ENCODE measurements around the gene TTC21A. TPM values are rescaled to one million over a fixed set of nuclear protein-coding genes. Genes with fewer than 3 reads are reported as not detected.

The TTC21A gene
- polyA plus RNA-seq, 6 donors from 2014 or later, result 3.8 to 14.8 (median 11.2) TPM

DNA sequence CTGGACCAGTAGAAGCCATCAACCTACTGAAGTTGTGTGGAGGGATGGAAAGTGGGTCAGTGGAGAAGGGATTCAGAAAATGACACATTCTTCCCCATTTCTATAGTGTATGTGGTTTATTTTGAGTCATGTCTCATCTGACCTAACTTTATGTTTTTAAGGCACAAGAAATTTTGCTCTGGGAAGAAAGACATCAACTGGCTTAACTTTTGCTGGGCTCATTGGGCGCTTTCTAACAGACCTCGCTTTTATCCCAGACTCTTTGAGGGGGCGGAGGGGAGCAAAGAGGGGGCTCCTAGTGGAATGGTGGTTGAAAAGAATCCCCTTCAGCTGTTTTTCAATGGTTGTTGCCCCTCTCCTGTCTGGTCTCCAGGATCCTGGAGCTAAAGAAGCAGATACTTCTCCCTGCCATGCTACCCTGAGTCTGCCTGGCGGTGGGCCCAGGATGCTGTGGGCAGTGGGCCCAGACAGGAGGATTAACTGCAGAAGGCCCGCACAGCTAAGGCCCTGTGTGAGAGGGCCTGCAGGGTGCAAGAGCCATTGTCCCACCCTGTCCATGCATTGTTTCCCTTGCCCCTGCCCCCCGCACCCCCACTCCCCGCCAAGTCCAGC, 31.4 kb downstream of the TTC21A start:
- peaks cover 24 to 35% (median 33%) of the 10 kb centered on the region in 3 donors for H3K4me1 Mint-ChIP-seq
- no peaks in the 10 kb centered on the region for H3K27me3 Mint-ChIP-seq
- no peak for ATAC-seq (ENCODE audit: low read depth in 2 of 2)
- no peaks in the 10 kb centered on the region for H3K9me3 Mint-ChIP-seq
- H3K36me3 Mint-ChIP-seq, result peaks cover 0 to 5% of the 10 kb centered on the region in 2 donors
- H3K27ac Mint-ChIP-seq, result peak overlapping the region in 4 of 6 donors; percentile 79 to 88 (median 86)
- no peak for DNase-seq
- no peak overlapping the region for H3K4me3 Mint-ChIP-seq

DNA sequence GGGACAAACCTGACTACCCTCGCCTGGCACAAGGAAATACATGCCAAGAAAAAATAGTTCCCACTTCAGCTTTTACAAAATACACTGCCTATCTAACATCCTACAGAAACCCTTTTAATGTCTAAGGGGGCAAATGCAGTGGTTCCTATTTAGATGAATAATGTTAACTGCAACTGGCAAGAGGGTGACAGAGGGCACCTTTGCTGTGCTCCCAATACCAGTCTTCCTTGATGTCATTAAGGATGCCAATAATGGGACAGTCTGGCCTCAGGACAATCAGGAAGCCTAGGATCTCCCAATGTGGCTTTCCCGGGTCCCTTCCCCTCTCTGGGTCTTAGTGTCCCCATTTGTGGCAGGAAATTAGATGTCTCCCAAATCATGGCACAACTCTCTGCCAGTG, 32.0 kb downstream of the TTC21A start:
- peak overlapping the region in 1 of 8 donors; percentile 70 for H3K4me3 Mint-ChIP-seq
- DNase-seq (no peak), ATAC-seq (ENCODE audit: low read depth in 2 of 2) (no peak)
- no peaks in the 10 kb centered on the region for H3K9me3 Mint-ChIP-seq
- H3K27ac Mint-ChIP-seq, result peak overlapping the region in 3 of 6 donors; percentile 66 to 88 (median 83)
- H3K36me3 Mint-ChIP-seq, result peaks cover 3 to 5% of the 10 kb centered on the region in 2 donors
- no peaks in the 10 kb centered on the region for H3K27me3 Mint-ChIP-seq
- H3K4me1 Mint-ChIP-seq, result peaks cover 25 to 38% (median 36%) of the 10 kb centered on the region in 3 donors

DNA sequence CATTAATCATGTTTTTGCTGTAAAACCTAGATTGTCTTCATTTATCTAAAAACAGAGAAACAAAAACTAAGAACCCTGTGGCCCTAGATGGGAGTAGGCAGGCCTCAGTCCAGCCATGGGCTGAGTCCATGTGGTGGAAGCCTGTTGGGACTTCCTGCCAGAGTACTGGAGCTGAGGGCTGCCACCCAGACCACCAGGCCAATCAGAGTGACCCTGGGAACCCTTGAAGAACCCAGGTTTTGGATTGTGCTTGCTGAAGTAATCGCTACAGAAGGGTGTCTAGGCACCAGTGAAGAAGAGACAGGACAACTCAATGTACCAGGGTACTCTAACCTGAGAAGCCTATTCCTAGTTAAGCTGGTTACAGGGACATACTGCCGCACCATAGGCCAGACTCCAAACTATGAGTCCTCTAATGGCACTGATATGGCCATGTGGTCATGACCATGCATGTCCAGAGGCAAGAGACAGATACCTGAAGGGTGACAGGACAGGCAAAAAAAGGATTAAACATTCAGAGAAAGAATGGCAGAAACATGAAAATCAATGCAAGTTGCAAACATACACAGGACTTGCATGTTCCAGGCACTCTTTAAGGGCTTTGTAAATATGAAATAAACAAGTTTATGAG, 33.0 kb downstream of the TTC21A start:
- Mint-ChIP-seq H3K4me1 (peaks cover 30 to 42% (median 38%) of the 10 kb centered on the region in 3 donors), H3K27ac (peak overlapping the region; percentile 16 to 88 (median 87)), H3K4me3 (peak overlapping the region in 4 of 8 donors; percentile 29 to 60 (median 42)), H3K9me3 (peaks cover 0 to 2% (median 0%) of the 10 kb centered on the region in 7 donors), H3K27me3 (no peaks in the 10 kb centered on the region), H3K36me3 (peaks cover 9% of the 10 kb centered on the region in 2 donors)
- ATAC-seq (ENCODE audit: low read depth in 2 of 2) (peak in 1 of 2 donors; percentile 7), DNase-seq (no peak)

DNA sequence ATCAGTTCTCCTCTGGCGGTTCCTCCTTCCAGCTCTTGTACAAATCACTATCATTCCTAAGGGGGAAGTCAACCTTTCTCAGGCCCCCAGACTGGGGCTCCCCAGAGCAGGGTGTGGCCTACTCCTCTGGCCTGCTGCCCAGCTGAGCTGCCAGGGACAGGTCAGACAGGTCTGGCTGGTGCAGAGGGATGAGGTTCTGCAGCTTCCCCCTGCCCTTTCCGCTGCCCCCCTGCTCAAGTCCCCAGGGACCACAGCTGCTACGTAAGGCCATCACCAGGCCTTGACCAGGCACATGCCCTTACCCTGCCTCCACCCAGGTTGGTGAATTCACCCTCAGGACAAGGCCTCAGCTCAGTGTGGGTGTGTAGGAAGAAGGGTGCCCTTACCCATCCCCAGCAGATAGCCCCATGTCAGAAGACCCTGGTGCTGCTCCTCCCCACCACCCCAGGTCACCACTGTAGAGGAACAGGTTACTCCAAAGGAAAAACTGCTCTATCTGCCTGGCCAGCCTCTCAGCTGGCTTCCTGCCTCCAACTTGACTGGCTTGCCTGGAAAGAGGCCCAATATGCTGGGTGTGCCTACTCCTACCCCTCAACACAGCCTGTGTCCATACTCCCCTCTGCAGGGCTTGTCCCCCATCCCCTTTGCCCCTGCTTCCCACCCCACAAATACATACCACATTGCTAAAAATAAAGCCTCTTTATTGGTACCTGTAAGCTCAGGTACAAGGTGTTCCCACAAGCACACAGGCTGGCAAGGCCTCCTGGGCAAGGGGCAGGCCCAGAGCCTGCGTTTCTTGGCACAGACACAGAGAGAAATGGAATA, 33.9 kb downstream of the TTC21A start:
- DNase-seq, result no peak
- peak overlapping the region in 7 of 8 donors; percentile 30 to 70 (median 53) for H3K4me3 Mint-ChIP-seq
- peaks cover 39 to 49% (median 46%) of the 10 kb centered on the region in 3 donors for H3K4me1 Mint-ChIP-seq
- peaks cover 0 to 2% (median 0%) of the 10 kb centered on the region in 7 donors for H3K9me3 Mint-ChIP-seq
- no peaks in the 10 kb centered on the region for H3K27me3 Mint-ChIP-seq
- H3K27ac Mint-ChIP-seq, result peak overlapping the region; percentile 16 to 93 (median 88)
- ATAC-seq (ENCODE audit: low read depth in 2 of 2), result peak; percentile 29 to 32
- peaks cover 9 to 13% of the 10 kb centered on the region in 2 donors for H3K36me3 Mint-ChIP-seq

DNA sequence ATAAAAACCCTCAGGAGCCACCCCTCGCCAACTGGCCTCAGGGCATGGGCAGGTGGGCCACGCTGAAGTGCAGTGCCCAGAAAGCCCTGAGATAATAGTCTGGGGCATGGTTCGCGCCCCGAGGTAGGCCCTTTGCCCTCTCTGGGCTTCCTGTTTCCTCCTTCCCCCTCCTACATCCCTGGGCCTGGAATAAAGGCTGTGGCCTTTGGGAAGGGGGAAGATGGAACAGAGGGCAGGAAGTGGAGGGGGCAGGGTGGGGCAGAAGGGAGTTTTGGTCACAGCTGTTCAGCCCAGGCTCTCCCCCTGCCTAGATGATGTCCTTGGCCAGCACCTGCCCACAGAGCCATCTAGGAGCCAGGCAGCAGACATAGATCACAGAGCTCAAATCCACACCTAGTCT, 34.6 kb downstream of the TTC21A start:
- Mint-ChIP-seq H3K36me3 (peaks cover 9 to 13% of the 10 kb centered on the region in 2 donors), H3K27ac (peak overlapping the region in 5 of 6 donors; percentile 50 to 93 (median 59)), H3K9me3 (peaks cover 0 to 2% (median 0%) of the 10 kb centered on the region in 7 donors), H3K4me1 (peaks cover 45 to 56% (median 52%) of the 10 kb centered on the region in 3 donors), H3K27me3 (no peaks in the 10 kb centered on the region), H3K4me3 (peak overlapping the region in 5 of 8 donors; percentile 39 to 74 (median 60))
- peak; percentile 5 to 8 for ATAC-seq (ENCODE audit: low read depth in 2 of 2)
- DNase-seq, result no peak

DNA sequence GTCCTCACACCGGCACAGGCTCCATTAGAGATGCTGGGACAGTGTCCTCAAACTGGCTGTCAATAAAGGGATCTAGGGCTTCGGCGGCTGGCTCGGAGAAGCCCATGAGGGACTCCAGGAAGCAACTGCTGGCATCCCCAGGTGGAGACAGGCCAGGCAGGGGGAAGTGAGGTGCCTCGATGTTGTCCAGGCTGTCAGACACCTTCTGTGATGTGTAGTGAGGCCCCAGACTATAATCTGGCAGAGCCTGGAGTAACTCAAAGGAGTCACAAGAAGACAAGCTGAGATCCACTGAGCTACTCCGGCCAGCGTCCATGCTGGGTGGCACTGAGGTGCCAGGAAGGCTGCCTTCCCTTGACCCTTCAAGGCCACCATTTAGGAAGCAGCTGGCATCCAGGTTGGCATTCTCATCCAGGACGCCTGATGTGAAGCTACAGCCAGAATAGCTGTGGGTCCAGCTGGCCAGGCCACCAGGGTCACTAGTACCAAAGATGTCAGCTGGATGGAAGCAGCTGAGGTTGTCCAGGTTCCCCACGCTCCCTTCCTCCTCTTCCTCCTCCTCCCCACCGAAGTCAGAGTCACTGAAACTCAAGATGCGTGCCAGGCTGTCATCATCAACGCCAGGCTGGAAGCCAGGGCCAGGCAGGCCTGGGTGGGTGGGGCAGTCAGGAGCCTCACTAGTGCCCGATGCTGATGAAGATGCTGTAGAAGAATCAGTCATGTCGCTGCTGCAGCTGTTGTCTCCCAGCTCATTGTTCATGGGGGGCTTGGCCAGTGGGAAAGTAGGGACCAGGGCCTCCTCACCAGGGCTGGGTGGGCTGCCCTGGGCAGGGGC, 35.8 kb downstream of the TTC21A start:
- no peak for ATAC-seq (ENCODE audit: low read depth in 2 of 2)

DNA sequence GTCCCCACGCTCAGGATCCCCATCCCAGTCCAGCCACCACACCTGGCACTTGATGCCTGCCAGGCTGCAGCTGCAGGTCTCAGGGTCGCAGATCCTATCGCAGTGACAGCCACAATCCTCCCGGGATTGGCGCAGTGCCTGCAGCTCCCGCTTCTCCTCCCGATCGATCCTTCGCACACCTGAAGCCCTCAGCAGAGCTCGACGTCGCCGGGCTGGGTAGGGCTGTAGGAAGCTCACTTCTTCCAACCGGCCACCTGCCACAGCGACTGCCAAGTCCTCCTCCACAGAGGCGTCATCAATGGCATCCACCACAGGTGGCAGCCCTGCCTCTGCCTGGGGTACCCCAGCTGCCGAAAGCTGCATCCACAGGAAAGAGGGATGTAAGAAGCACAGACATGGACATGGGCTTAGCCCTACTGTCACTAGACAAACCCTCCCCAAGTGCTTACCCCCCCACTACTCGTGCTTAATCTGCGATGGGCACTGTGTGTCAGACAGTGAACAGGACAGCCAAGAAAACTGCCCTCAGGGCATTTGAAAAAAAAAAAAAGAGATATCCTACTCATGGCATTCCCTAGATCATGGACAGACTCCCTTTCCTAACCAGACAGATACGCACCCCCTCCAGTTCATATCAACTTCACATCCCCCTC, 36.7 kb downstream of the TTC21A start:
- peaks cover 8 to 9% of the 10 kb centered on the region in 2 donors for H3K36me3 Mint-ChIP-seq
- DNase-seq, result no peak
- H3K9me3 Mint-ChIP-seq, result peaks cover 0 to 2% (median 0%) of the 10 kb centered on the region in 7 donors
- peak overlapping the region in 3 of 8 donors; percentile 16 to 68 (median 53) for H3K4me3 Mint-ChIP-seq
- H3K27me3 Mint-ChIP-seq, result no peaks in the 10 kb centered on the region
- H3K4me1 Mint-ChIP-seq, result peaks cover 67 to 78% (median 71%) of the 10 kb centered on the region in 3 donors
- H3K27ac Mint-ChIP-seq, result peak overlapping the region in 5 of 6 donors; percentile 21 to 88 (median 82)
- no peak for ATAC-seq (ENCODE audit: low read depth in 2 of 2)

More for the DNA sequence above, 35.8 kb downstream of the TTC21A start:
- Mint-ChIP-seq H3K27ac (peak overlapping the region in 4 of 6 donors; percentile 49 to 92 (median 74)), H3K9me3 (peaks cover 0 to 2% (median 0%) of the 10 kb centered on the region in 7 donors), H3K4me3 (peak overlapping the region in 3 of 8 donors; percentile 58 to 74 (median 68)), H3K36me3 (peaks cover 8 to 9% of the 10 kb centered on the region in 2 donors), H3K4me1 (peaks cover 57 to 68% (median 64%) of the 10 kb centered on the region in 3 donors), H3K27me3 (no peaks in the 10 kb centered on the region)
- DNase-seq, result no peak

DNA sequence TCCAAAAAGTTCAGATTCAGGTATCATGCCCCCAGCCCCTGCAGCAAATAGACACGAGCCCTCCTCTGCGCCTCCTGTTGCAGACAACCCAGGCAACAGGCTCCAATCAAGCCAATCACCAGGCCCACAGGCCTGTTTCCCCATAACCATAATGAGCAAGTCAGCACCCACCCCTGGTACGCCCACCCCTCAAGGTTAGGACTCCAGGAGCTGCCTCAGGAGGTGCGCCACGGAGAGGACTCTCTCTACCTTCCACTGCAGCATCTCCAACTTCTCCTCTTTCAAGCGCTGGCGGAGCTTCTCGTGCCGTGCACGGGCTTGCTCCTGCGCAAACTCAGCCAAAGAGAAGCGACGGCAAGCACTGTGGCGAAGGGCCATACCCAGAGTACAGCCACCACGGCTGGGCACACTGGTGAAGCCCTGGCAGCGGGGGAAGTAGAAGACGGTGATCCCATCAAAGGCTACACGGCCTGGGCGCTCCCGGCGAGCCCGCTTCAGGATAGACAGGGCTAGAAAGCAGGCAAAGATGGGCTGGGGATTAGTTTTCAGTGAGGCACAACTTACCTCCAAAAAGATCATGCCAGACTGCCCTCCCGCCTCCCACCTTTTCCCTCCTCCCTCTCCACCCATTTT, 37.4 kb downstream of the TTC21A start:
- DNase-seq (no peak), ATAC-seq (ENCODE audit: low read depth in 2 of 2) (no peak)
- Mint-ChIP-seq H3K36me3 (peaks cover 8 to 9% of the 10 kb centered on the region in 2 donors), H3K9me3 (peaks cover 0 to 2% (median 0%) of the 10 kb centered on the region in 7 donors), H3K4me3 (peak overlapping the region in 5 of 8 donors; percentile 16 to 68 (median 53)), H3K27ac (peak overlapping the region in 4 of 6 donors; percentile 77 to 88 (median 82)), H3K27me3 (no peaks in the 10 kb centered on the region), H3K4me1 (peaks cover 73 to 84% (median 77%) of the 10 kb centered on the region in 3 donors)

DNA sequence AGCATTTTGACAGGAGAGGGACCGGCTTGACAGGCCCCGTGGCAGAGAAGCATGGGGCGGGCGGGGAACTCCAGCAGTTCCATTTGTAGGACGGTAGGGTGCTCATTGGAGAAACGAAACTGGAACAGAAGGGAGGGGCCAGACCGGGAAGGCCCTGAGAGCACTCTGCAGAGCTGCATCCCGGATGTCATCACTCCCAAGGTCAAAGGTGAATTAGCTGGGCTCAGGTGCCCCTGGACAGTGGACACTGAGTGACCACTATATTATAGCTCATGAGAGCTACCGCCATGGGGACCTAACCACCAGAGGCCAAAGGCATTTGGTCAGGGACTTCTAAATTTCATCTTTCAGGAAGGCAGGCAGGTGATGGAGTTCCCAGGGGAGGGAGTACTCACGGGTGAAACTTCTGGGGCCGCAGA, 38.6 kb downstream of the TTC21A start:
- H3K27ac Mint-ChIP-seq, result peak overlapping the region; percentile 21 to 100 (median 88)
- H3K4me3 Mint-ChIP-seq, result peak overlapping the region; percentile 77 to 99 (median 89)
- no peaks in the 10 kb centered on the region for H3K27me3 Mint-ChIP-seq
- H3K9me3 Mint-ChIP-seq, result peaks cover 0 to 2% (median 0%) of the 10 kb centered on the region in 7 donors
- DNase-seq (no peak), ATAC-seq (ENCODE audit: low read depth in 2 of 2) (no peak)
- H3K36me3 Mint-ChIP-seq, result peaks cover 8 to 9% of the 10 kb centered on the region in 2 donors
- H3K4me1 Mint-ChIP-seq, result peaks cover 79 to 88% (median 79%) of the 10 kb centered on the region in 3 donors

DNA sequence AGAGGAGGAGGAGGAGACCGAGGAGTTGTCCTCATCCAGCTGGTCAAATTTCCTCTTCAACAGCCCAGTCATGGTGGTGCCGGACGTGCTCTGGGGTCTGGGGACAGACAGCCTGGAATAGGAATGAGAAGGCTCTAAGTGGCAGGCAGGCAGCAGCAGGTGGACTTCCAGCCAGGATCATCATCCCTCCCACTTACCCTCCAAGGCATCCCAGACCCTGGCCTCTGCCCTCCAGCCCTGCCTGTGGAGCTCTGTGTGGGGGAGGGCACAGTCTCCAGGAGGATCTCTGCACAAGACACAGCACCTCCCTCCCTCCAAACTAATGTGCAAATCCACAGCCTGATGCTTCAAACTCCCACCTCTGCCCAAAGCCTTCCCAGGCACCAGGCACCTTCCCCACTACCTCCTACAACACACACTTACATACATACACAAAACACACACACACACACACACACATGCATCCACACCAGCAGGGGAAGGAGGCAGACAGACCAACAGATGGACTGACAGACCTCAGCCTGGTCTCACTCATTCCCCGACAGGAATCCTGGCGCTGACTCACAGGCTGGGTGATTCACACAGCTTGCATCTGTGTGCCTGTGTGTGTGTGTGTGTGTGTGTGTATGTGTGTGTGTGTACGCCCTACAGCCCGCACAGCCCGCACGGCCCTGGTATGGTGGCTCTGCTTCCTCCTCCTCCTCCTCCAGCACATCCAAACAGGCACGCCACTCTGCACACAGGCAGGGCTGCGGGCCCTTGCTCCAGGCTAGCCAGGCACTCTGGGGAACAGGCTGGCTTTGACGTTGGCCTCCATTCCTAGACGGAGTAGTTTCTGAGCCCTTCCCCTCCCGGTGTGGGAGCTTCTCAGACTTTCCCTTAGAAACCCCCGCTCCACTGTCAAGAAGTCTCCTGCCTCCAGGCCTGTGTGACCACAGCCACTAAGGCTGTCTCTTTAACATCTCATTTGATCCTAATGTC, 39.4 kb downstream of the TTC21A start:
- ATAC-seq (ENCODE audit: low read depth in 2 of 2), result peak; percentile 7 to 11
- peaks cover 8 to 9% of the 10 kb centered on the region in 2 donors for H3K36me3 Mint-ChIP-seq
- DNase-seq, result no peak
- peaks cover 0 to 2% (median 0%) of the 10 kb centered on the region in 7 donors for H3K9me3 Mint-ChIP-seq
- H3K4me1 Mint-ChIP-seq, result peaks cover 77 to 88% (median 79%) of the 10 kb centered on the region in 3 donors
- H3K27me3 Mint-ChIP-seq, result no peaks in the 10 kb centered on the region
- H3K4me3 Mint-ChIP-seq, result peak overlapping the region; percentile 80 to 99 (median 89)
- H3K27ac Mint-ChIP-seq, result peak overlapping the region; percentile 96 to 100 (median 98)

Data from naive B cell (primary cell).